Sigmoid colon (tissue), 4 donors: ENCODE measurements around the gene AMFR.

Source experiments
- EP300 ChIP-seq, 4 donors: sonication (generic); formaldehyde crosslinking; IDR thresholded peaks; one replicate each; pipeline ENCODE4 v1.6.1; 2017; ENCODE audit warnings: antibody characterized with exemption in 4 of 4
- POLR2A ChIP-seq, 2 donors: fragments of 450-650 bp; IDR thresholded peaks; one replicate each; pipeline ENCODE4 v1.6.1; 2016; ENCODE audit warnings: antibody characterized with exemption in 2 of 2, mild to moderate bottlenecking in 2 of 2, moderate library complexity in 2 of 2

DNA sequence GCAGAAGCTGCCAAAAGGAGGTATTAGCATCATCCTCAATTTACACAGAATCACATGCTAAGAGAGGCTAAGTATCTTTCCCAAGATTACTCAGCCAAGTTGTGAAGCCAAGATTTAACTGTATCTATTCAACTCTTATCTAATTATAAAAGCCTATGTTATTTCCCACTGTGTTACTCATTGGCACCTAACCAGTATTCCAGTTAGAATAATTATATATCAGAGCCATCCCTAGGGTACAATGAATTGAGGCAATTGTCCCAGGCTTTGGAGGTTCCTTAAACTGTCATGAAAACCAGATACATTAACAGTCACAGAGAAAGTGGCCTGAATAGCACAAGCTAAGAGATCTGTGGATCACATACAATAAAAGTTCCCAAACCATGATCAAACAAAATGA is 10.9 kb upstream of the AMFR start:
- no peak for TF ChIP-seq EP300 (IDR thresholded peaks at IDR 0.05)
- no peak for TF ChIP-seq POLR2A (IDR thresholded peaks at IDR 0.05)
